GM12878 (cell line): ENCODE data around the gene TIMM17B. TPM values are rescaled to one million over a fixed set of nuclear protein-coding genes. Genes with fewer than 3 reads are reported as not detected.

Experiments used
- ATAC-seq: fragments of 200-7000 bp; cut with Tn5 transposase; 3 replicates; pipeline ENCODE4 v1.9.1; 2020; ENCODE audit warnings: mild to moderate bottlenecking, moderate library complexity
- BruUV-seq: library from RNA; stranded (reverse); fragments of 400-500 nt; replicated peaks from 2 replicates; lab custom pipeline; 2021; lab: Mats Ljungman, UMichigan
- CTCF ChIA-PET: fragments of 300-600 bp; sonication (Branson Sonifier 250); formaldehyde crosslinking; extraction: SDS; loops from one replicate; lab custom pipeline; 2021; ENCODE audit warnings: inconsistent platforms; lab: Yijun Ruan, JAX
- POLR2A ChIA-PET: fragments of 350-600 bp; formaldehyde crosslinking; extraction: SDS; loops from one replicate; lab custom pipeline; 2021; ENCODE audit warnings: inconsistent platforms; lab: Charles Lee
- RAD21 ChIA-PET: fragments of 300-600 bp; sonication (Branson Sonifier 250); formaldehyde crosslinking; loops from one replicate; lab custom pipeline; 2023; ENCODE audit warnings: antibody characterized with exemption; ENCODE audit not compliant: unreplicated experiment; lab: Charles Lee
- SMC1A ChIA-PET: fragments of 300-600 bp; sonication (Branson Sonifier 250); formaldehyde crosslinking; loops from one replicate; lab custom pipeline; 2023; ENCODE audit not compliant: unreplicated experiment, uncharacterized antibody; lab: Charles Lee
- DNase-seq: peaks from one replicate; pipeline ENCODE4 v3.0.0-alpha.2; 2011; ENCODE audit warnings: low read depth, low spot score
- FAIRE-seq: peaks from 3 replicates; lab custom pipeline; 2011; peaks lifted over from hg19 to GRCh38; lab: Jason Lieb, UNC
- H2AFZ ChIP-seq: 2 replicates; pipeline ENCODE4 v1.6.0; 2011; ENCODE audit warnings: low read depth, low read length, control low read depth; ENCODE audit not compliant: control insufficient read depth
- H3K27ac ChIP-seq: 2 replicates; pipeline ENCODE4 v1.5.1; 2011; ENCODE audit warnings: control low read depth; ENCODE audit not compliant: control insufficient read depth, insufficient read depth
- H3K27me3 ChIP-seq, 2 experiments: replicated peaks in 1 of 2; 2 replicates each; pipeline versions ENCODE4 v1.6.0 to v1.6.1; 2011; ENCODE audit warnings: low read length in 1 of 2; ENCODE audit not compliant: control insufficient read depth in 2 of 2, insufficient read depth in 2 of 2
- H3K36me3 ChIP-seq, 2 experiments: 2 replicates each; pipeline ENCODE4 v1.5.1; 2011; ENCODE audit warnings: low read length in 1 of 2; ENCODE audit not compliant: control insufficient read depth in 2 of 2, insufficient read depth in 2 of 2
- H3K4me1 ChIP-seq: 2 replicates; pipeline ENCODE4 v1.6.1; 2011; ENCODE audit warnings: mild to moderate bottlenecking, low read length, moderate library complexity, mixed read lengths; ENCODE audit not compliant: control insufficient read depth, insufficient read depth
- H3K4me2 ChIP-seq: 2 replicates; pipeline ENCODE4 v1.6.0; 2011; ENCODE audit warnings: control low read depth; ENCODE audit not compliant: control insufficient read depth, insufficient read depth
- H3K4me3 ChIP-seq: fragments of 200-600 bp; sonication (generic); 2 replicates; pipeline ENCODE4 v1.5.1; 2016
- H3K79me2 ChIP-seq: 2 replicates; pipeline ENCODE4 v1.6.0; 2011; ENCODE audit warnings: low read length; ENCODE audit not compliant: control insufficient read depth, insufficient read depth
- H3K9ac ChIP-seq: 2 replicates; pipeline ENCODE4 v1.8.0; 2011; ENCODE audit warnings: low read length, control low read depth, mixed read lengths; ENCODE audit not compliant: control insufficient read depth, insufficient read depth
- H3K9me3 ChIP-seq: replicated peaks from 3 replicates; pipeline ENCODE4 v1.5.1; 2011; ENCODE audit warnings: mild to moderate bottlenecking, low read length; ENCODE audit not compliant: control insufficient read depth, insufficient read depth
- H4K20me1 ChIP-seq: 2 replicates; pipeline ENCODE4 v1.6.0; 2011; ENCODE audit not compliant: control insufficient read depth, insufficient read depth
- RAD51 ChIP-seq: fragments of 450-650 bp; IDR thresholded peaks from 2 replicates; pipeline ENCODE4 v1.6.1; 2016; ENCODE audit warnings: moderate library complexity, mild to moderate bottlenecking, inconsistent platforms
- RELB ChIP-seq: fragments of 450-650 bp; IDR thresholded peaks from 2 replicates; pipeline ENCODE4 v1.6.1; 2017; ENCODE audit warnings: low read depth, mild to moderate bottlenecking, moderate library complexity
- RFX5 ChIP-seq: IDR thresholded peaks from 2 replicates; pipeline ENCODE4 v1.6.1; 2011; ENCODE audit warnings: low read depth, low read length, improper control_type of control experiment
- USF2 ChIP-seq: IDR thresholded peaks from 2 replicates; pipeline ENCODE4 v1.6.1; 2011; ENCODE audit warnings: low read depth, low read length, improper control_type of control experiment, borderline replicate concordance
- ZZZ3 ChIP-seq: IDR thresholded peaks from 2 replicates; pipeline ENCODE4 v1.6.1; 2011; ENCODE audit warnings: low read depth; ENCODE audit not compliant: control insufficient read depth, insufficient read length
- WGBS: methylation state at CpG from one replicate; pipeline ENCODE4 v1.1.6; 2016; ENCODE audit warnings: low lambda C conversion rate; ENCODE audit not compliant: insufficient replicate concordance, insufficient coverage; ENCODE audit errors: missing lambda C conversion rate; 5-methylcytosine and 5-hydroxymethylcytosine counted together
- in situ Hi-C: fragments of 300-500 bp; cut with MboI; formaldehyde crosslinking; loops from 9 replicates; pipeline ENCODE4 v1.14.3; 2018; ENCODE audit warnings: mixed read lengths
- intact Hi-C: fragments of 100-400 bp; cut with micrococcal nuclease; formaldehyde crosslinking; loops from one replicate; pipeline ENCODE4 v1.14.2; 2022; ENCODE audit not compliant: unreplicated experiment
- polyA plus RNA-seq, 11 experiments: library from polyadenylated mRNA; depleted of rRNA in 4 of 11; unstranded in 6 of 11; stranded (reverse) in 5 of 11; fragments of >200 nt; fragmentation: Nextera tagmentation in 4 of 11; fragmentation: Illumina TruSeq in 1 of 11; extraction: Ambion mirVana in 4 of 11; extraction: Trizol in 1 of 11; gene quantifications; 1 replicate in 1 of 11; 2 replicates in 10 of 11; pipeline versions ENCODE4 v1.2.1 to v1.2.3, GENCODE V29; 2011 to 2016; ENCODE audit warnings: inconsistent platforms in 2 of 11, missing spikeins in 2 of 11, low read depth in 1 of 11
- total RNA-seq, 4 experiments: library from RNA; depleted of rRNA in 3 of 4; stranded (reverse); fragments of >200 nt in 3 of 4; fragmentation: Illumina TruSeq in 1 of 4; extraction: Trizol in 1 of 4; gene quantifications; 2 replicates each; pipeline versions ENCODE4 v1.2.1 to v1.2.3, GENCODE V29; 2013 to 2021

TIMM17B gene
- total and polyA plus RNA-seq, 10 of the 15 experiments (the other 5 are each of a cell fraction or from before 2014, with no cell fraction given), result 4.5 to 88.7 (median 47.5) TPM

GRCh38 chrX:48893556-48894348 lies 3.8 kb downstream of the TIMM17B start:
- H2AFZ ChIP-seq, result no peak overlapping the region
- no peak for TF ChIP-seq USF2
- no peak for TF ChIP-seq RFX5
- no peak for TF ChIP-seq RAD51
- TF ChIP-seq ZZZ3, result no peak
- no peak for TF ChIP-seq RELB
- DNase-seq, result no peak
- no peaks in the 10 kb centered on the region for H4K20me1 ChIP-seq
- POLR2A ChIA-PET, result interaction anchor here (0.6 to 0.8 kb wide), 2 partner anchors 18 to 62 kb away, joined by 3 read pairs; no protein-coding TSS in a partner anchor
- CTCF ChIA-PET, result interaction anchor here (0.9 kb wide), 1 partner anchor 51 kb away, joined by 3 read pairs; no protein-coding TSS in a partner anchor
- ATAC-seq, result no peak
- SMC1A ChIA-PET, result interaction anchor here (1.3 to 2.0 kb wide), 3 partner anchors 10 to 148 kb away, joined by 3 to 5 read pairs (median 4); no protein-coding TSS in a partner anchor
- FAIRE-seq, result no peak
- H3K4me2 ChIP-seq, result no peak overlapping the region
- no peaks in the 10 kb centered on the region; the same call in 2 of the 3 replicates for H3K9me3 ChIP-seq
- no peak overlapping the region for H3K9ac ChIP-seq
- no peaks in the 10 kb centered on the region for H3K27me3 ChIP-seq
- in situ Hi-C loops, result no loop called here
- RAD21 ChIA-PET, result no interaction called here
- intact Hi-C loops, result loop anchor here (5.0 to 10.0 kb wide), 2 partner anchors 246 to 419 kb away; partner anchors contain the start of genes FTSJ1 and SLC38A5
- no peaks in the 10 kb centered on the region for H3K36me3 ChIP-seq
- H3K27ac ChIP-seq, result no peak overlapping the region
- no peak overlapping the region for H3K4me3 ChIP-seq
- no peaks in the 10 kb centered on the region for H3K4me1 ChIP-seq
- 71% methylated on average over 16 of the region's 16 CpGs for WGBS
- peaks cover 13% of the 10 kb centered on the region for H3K79me2 ChIP-seq
- BruUV-seq, result no TSS peak
